WI38 (cell line): ENCODE measurements around the gene WDFY4.

ENCODE experiments used
- H3K4me3 ChIP-seq: 2 replicates; pipeline ENCODE4 v1.5.1; 2011; ENCODE audit warnings: low read depth, mild to moderate bottlenecking, control low read depth, low read length
- CTCF ChIP-seq: IDR thresholded peaks from 2 replicates; pipeline ENCODE4 v1.5.1; 2012; ENCODE audit warnings: low read depth, mild to moderate bottlenecking, control low read depth, low read length

Gene WDFY4

GRCh38 chr10:48778193-48778857 lies 93.7 kb downstream of the WDFY4 start:
- no peak overlapping the region for H3K4me3 ChIP-seq
- TF ChIP-seq CTCF: no peak

- TF ChIP-seq CTCF: no peak
- no peak overlapping the region for H3K4me3 ChIP-seq
Observed at GRCh38 chr10:48779077-48779476, 94.4 kb downstream of the WDFY4 start.

- H3K4me3 ChIP-seq: no peak overlapping the region
- TF ChIP-seq CTCF: no peak
Observed at GRCh38 chr10:48779546-48780152, 95.0 kb downstream of the WDFY4 start.

GRCh38 chr10:48780341-48780740 lies 95.7 kb downstream of the WDFY4 start:
- TF ChIP-seq CTCF: no peak
- H3K4me3 ChIP-seq: no peak overlapping the region

GRCh38 chr10:48782386-48782785 lies 97.7 kb downstream of the WDFY4 start:
- no peak overlapping the region for H3K4me3 ChIP-seq
- no peak for TF ChIP-seq CTCF

- TF ChIP-seq CTCF: no peak
- no peak overlapping the region for H3K4me3 ChIP-seq
Observed at GRCh38 chr10:48784031-48784430, 99.4 kb downstream of the WDFY4 start.

GRCh38 chr10:48785796-48786195 lies 101.1 kb downstream of the WDFY4 start:
- H3K4me3 ChIP-seq: no peak overlapping the region
- no peak for TF ChIP-seq CTCF
